ENCODE measurements around the gene KRTAP10-4.
"Not testable (repeated sequence)": the region's sequence is repeated elsewhere in the genome, so short reads cannot be mapped to it uniquely, and the experiment has no call there.

KRTAP10-4 gene

DNA sequence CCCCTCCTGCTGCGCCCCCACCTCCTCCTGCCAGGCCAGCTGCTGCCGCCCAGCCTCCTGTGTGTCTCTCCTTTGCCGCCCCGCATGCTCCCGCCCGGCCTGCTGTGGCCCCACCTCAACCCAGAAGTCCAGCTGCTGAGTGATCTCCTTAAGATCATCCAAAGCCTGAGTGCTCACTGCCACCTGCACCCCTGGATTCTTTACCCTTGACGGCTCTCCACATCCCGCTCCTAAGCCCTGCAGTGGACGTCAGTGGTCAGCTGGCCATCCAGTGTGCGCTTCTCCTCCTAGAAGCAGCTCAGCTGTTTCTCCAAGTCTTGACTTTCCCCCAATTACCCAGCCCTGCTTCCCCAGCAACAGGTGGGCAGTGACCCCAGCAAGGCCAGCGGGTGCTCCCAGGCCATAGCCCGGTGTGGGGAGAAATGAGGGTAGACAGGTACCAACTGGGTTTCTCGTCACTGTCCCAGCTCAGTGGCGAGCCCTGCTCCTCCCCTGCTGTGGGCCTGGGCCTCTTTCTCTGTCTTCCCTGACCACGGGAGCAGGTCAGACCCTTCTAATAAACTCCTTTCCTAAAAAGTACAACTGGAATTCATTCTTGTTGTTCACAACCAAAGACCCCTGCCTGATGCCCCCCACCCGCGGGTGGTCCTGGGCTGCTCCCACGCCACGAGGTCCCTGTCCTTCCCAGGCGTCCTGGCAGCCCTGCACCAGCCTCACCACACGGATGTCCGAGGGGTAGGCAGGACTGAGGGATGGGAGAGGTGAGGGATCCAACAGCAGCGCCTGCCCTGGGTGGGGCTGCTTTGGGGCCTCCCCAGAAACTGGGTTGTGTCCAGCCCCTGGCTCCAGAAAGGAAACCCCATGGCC is 28.3 kb downstream of the KRTAP10-4 start:
- no peak for DNase-seq

DNA sequence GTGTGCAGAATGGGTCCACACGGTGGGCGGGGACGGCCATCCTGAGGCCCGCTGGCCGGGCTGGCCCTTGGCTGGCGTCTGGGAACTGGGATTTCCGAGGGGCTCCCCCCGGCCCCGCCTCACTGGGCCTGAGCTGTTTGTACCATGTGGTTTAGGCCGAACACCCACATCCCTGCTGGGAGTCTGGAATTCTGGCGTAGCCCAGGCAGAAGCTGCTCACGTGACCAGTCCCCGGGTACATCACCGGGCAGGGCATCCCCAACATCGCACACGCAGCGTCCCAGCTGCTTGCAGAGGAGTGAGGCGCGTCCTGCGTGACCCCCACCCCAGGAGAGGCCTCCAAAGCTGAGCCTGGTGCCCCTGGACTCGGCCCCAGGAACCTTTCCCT is 28.9 kb downstream of the KRTAP10-4 start:
- DNase-seq: no peak

DNA sequence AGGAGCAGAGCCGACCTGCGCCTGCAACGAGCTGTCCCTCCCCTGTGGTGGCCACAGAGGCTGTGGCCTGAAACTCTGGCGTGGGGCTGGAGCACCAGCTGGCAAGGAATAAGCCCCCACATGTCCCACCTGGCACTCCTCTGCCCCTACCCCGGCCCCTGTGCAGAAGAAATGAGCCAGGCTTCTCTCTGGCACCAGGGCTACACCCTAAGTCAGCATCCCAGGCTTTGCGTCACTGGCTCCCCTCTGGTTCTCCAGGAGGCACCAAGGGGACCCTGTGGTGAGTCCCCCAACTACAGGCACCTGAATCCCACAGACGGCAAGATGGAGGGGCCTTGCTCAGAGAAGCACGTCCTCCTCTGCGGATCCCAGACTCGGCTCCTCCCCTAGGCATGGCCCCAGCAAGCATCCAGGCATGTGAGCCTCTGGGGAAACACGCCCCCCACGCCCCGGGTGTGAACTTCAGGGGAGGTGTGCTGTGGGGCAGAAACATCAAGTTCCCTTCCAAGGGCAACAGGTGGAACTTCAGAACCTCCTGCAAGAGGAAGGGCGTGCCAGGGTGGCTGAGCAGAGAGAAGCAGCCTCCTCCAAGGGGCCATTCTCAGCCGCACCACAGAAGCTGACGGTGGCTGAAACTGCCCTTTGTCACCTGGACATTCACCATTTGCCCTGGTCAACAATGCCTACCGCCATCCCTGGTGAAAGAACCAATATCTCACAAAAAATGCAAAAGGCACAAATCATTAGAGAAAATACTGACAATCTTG is 29.8 kb downstream of the KRTAP10-4 start:
- no peak for DNase-seq

DNA sequence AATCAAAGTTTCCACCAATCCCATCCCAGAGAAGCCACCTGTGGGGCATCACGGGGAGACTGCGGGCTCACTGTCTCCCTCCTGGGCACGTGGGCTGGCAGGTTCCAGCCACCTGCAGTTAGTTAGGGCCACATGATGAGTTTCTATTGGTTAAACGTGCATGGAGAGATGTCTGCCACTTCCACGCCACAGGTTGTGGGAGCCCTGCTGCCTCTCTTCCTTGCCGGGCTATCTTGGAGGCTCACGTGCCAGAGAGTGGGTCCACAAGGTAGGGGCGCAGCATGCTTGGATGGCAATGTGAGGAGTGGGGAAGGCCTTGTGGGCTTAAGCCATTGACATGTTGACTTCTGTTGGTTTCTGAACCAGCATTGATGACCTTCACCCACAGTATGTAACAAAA is 30.4 kb downstream of the KRTAP10-4 start:
- DNase-seq: no peak

DNA sequence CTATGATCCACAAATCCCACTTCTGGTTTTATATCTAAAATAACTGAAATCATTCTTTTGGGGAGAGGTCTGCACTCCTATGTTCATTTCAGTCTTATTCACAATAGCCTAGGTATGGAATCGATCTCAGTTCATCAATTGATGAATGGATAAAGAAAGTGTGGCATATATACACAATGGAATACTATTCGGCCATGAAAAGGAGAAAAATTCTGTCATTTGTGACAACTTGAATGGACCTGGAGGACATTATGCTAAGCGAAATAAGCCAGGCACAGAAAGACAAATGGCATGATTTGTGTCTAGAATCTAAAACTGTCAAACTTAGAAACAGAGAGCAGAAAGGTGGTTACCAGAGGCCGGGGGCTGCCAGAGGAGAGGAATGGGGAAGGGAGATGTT is 33.0 kb downstream of the KRTAP10-4 start:
- DNase-seq: no peak

DNA sequence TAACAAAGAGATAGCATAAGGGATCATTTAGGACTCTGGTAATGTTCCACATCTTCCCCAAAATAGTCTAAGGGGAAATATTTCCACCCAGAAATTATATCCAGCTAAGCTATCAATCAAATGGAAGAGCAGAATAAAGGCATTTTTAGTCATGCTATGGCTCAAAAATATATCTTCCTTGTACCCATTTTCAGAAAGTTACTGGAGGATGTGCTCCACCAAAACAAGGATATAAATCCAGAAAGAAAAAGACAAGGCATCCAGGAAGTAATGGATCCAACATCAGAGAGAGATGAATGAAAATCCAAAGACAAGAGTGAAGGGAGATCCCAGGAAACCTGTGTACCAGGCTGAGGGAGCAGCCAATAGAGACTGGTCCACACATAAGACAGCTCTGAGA is 35.7 kb downstream of the KRTAP10-4 start:
- no peak for DNase-seq

DNA sequence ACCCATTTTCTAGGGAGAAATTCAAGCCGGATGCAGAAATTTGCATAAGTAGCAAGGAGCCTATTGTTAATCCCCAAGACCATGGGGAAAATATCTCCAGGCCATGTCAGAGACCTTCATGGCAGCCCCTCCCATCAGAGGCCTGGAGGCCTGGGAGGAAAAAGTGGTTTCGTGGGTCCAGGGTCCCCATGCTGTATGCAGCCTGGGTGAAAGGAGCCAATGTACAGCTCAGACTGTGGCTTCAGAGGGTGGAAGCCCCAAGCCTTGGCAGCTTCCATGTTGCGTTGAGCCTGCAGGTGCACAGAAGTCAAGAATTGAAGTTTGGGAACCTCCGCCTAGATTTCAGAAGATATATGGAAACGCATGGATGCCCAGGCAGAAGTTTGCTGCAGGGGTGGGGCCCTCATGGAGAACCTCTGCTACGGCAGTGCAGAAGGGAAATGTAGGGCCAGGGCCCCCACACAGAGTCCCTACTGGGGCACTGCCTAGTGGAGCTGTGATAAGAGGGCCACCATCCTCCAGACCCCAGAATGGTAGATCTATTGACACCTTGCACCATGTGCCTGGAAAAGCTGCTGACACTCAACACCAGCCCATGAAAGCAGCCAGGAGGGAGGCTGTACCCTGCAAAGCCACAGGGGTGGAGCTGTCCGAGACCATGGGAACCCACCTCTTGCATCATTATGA is 36.8 kb downstream of the KRTAP10-4 start:
- not testable (repeated sequence) for DNase-seq

DNA sequence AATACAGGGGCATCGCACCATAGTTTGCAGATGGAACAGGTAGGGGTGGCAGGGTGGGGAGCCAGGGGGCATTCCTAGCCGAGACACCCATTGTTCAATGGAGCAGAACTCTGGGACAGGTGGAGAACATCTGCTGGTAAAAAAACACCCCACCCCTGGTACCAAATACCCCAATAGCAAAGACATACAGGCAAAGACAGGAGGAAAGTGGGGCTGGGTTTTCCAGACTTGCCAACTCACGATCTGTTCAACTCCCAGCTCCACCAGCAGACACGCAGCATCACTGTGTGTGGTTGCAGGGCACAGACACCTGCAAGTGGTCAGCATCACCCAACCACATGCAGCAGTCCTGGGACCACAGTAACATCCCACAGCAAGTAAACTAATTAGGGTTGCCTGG is 38.0 kb downstream of the KRTAP10-4 start:
- DNase-seq: no peak

DNA sequence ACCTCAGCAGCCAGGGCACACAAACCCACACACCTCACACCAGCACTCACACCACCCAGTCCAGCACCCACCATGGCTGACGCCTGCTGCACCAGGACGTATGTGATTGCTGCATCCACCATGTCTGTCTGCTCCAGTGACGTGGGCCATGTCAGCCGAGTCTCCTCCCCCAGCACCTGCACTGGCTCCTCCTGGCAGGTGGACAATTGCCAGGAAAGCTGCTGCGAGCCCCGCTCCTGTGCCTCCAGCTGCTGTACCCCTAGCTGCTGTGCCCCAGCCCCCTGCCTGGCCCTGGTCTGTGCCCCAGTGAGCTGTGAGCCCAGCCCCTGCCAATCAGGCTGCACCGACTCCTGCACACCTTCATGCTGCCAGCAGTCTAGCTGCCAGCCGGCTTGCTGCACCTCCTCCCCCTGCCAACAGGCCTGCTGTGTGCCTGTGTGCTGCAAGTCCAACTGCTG is 38.5 kb downstream of the KRTAP10-4 start, which contains the start of gene KRTAP10-8:
KRTAP10-8 (plus strand) TSS at position 51 of the 458 bp plus-strand sequence; CDS start at position 73, 22 bp downstream.
- no peak for DNase-seq

DNA sequence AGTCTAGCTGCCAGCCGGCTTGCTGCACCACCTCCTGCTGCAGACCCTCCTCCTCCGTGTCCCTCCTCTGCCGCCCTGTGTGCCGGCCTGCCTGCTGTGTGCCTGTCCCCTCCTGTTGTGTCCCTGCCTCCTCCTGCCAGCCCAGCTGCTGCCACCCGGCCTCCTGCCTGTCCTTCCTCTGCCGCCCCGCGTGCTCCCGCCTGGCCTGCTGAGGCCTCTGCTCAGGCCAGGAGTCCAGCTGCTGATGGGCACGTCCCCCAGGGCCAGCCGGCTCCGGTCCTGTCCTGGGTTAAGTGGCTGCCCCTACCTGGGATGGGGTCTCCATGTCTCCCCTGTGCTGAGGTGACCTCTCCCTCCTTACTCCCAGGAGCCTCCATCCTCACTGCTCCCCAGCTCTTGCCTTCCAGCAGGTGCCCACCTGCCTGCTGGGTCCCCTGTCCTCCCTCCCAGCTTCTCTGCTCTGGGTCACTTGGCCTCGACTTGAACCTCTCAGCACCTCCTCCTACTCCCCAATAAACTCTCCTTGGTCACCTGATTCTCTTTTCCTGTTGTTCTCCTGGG is 39.2 kb downstream of the KRTAP10-4 start:
- no peak for DNase-seq

DNA sequence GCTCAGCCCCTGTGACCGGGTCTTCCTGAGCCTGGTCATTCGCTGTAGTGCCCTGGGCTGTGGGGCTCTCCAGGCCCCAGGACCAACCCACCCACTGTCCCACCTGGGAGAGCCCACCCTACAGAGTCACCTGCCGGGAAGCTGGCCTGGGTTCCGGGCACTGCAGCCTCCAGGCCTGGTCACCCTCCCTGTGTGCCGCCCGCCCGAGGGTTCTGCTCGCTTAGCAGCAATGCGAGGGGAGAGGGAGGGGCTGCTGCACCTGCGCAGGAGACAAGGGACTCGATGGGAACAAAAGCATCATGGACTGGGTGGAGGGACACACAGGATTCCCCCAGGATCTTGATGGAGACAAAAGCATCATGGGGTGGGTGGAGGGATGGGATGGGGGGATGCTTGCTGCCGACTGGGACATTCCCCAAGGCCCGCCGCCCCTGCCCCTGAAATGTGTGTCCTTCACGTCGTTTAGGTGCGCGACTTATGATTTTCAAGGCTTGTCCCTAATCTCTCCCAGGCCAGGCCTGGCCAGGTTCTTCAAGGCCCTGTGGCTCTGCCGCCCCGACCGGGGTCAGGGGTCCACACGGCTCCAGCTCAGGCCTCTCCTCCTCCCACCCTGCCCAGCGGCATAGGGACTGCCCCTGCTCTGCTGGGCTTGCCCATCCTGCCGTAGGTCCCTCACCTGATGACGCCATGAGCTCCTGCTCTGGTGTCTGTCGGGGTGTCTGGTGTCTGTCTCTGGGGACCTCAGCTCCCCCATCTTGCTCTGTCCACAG is 40.0 kb downstream of the KRTAP10-4 start:
- no peak for DNase-seq

DNA sequence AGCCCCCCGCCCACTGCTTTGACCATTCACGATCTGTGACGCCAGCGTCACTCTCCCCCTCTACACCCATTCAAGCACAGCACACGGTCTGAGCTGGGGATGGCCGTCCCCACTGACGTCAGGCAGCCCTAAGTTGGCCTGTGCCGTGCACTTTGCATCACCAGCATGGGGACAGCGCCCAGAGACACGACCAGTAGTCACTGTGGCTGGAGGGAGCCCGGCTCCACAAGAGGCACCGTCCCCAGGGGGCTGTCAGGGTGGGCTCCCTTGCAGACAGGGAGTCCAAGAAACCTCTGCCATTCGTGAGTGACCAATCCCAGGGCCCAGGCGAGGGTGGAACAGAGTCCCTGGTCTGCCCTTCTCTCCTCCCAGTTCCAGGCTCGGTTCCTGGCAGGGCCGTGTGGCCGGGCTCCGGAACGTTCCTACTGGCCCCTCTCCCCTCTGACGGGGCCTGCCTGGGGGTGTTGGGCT is 40.7 kb downstream of the KRTAP10-4 start:
- DNase-seq: no peak

DNA sequence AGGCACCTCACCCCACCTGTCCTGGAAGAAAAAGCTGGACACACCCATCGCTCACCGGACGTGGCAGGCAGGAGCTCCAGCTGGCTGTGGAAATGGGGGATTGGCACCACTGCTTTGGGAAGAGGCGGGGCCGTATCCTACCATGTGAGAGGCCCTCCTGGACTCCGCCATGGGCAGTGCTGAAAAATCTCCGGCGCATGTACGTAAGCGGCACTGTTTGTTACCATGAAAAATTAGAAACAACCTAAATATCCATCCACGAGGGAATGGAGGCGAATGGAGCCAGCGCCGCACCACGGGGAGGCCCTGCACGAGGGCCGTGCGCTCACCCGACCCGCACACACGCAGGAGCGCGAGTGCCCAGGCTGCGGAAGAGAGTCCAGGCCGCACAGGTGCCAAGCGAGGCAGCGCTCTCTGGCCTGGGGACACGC is 41.4 kb downstream of the KRTAP10-4 start:
- no peak for DNase-seq

DNA sequence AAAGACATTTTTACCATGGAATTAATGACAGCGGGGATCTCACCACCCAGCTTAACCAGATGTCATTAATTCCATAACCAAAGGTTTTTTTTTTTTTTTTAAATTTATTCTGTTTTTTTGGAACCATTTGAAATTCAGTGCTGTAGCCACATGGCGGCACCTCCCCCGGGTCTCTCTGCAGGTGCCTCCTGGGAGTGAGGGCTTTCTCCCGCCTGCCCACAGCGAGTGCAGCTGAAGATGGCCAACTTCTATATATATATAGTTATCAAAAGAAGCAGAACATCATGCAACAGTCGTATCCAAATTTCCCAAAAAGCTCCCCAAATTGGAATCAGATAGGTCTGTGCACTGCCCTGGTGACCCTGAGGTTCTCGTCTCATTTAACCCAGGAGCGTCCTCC is 41.9 kb downstream of the KRTAP10-4 start:
- DNase-seq: no peak

DNA sequence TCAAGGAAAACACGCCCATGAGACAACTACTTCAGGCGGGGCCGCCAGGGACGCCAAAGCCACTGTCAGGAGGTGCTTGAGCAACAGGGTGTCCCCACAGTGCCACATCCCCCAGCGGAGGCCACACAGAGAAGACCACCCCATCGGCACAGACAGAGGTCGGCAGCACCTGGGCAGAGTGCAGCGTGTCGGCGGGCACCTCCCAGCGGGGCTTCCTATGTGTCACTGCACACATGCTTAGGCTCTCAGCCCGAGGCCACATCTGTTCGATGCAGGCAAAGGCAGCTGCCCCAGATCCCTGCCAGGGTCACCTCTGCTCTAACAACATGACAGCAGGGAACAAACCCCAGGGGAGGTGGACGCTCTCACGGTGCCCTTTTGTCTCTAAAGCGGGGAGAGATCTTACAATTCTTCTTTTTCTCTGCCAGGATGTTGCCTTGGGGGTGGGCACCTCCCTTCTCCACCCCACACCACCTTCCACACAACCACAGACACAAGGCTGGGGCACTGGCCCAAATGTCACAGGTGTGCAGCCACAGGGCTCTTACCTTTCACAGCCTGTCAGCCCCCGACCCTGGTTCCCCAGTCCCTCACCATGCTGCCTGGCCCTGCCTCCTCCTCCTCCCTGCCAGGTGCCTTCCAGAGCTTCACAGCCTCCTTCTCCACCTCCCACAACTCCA is 42.5 kb downstream of the KRTAP10-4 start:
- no peak for DNase-seq

DNA sequence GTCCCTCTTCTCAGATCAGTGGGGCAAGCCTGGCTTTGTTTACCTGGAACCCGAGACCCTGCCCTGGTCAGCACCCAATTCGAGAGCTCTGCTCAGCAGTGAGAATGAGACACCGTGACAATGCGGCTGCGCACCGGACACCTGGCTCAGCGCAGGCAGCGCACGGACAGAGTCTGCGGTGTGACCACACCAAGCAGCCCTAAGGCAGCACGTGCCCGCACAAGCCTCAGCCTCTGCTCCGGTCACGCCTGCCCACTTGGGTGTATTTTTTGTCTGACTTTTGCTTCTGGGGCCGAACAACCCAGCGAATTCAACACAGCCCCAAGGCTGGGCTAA is 43.0 kb downstream of the KRTAP10-4 start:
- DNase-seq: no peak

DNA sequence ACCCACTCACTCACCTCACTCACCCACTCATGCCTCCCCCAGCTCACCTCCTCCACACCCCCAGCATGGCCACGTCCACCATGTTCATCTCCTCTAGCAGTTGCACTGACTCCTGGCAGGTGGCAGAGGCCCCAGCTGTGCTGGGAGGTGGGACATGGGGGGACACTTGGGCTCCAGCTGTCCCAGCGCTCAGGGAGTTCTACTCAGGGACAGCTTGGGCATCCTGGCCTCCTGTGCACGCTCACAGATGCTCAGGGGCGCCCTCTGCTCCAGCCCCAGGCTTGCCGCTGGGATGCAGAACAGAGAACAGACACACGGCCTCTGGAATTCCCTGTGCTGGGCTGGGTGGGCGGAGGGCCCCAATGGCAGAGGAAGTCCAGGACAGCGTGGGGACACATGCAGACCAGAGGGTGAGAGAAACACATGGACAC is 43.6 kb downstream of the KRTAP10-4 start:
- no peak for DNase-seq

DNA sequence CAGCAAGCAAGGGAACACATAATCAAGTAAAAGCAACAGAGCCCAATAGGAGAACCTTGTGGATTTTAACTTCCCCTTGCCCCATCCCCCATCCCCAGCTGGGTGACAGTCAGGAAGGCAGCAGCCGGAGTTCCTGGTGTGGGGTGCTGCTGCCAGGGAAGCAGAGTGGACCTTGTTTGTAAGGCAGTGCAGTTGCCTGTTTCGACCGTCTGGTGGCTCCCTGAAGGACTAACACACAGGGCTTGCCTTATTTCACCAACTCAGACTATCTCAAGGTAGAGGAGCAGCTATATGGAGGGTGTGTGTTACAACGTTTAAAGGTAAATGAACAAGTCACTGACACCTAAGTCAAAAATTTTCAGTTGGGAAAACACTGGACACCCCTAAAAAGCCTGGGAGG is 45.0 kb downstream of the KRTAP10-4 start:
- DNase-seq: no peak

DNA sequence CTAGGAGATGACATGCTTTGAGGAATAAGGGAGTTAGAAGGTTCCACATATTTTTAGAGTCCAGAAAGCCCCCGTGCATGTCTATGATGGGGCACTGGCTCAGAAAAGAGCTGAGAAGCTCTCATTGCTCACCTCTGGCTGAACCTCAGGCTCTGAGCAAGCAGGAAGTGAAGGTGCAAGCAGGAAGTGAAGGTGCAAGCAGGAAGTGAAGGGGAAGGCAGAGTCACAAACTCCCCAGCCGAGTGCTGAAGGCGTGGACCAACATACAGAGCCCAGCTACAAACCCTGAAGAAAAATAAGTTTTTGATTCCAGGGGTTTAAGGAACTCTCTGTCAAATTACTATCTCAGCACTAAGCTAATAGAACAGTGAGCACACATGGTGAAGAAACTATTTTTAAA is 45.4 kb downstream of the KRTAP10-4 start:
- peak; percentile 37 for DNase-seq

DNA sequence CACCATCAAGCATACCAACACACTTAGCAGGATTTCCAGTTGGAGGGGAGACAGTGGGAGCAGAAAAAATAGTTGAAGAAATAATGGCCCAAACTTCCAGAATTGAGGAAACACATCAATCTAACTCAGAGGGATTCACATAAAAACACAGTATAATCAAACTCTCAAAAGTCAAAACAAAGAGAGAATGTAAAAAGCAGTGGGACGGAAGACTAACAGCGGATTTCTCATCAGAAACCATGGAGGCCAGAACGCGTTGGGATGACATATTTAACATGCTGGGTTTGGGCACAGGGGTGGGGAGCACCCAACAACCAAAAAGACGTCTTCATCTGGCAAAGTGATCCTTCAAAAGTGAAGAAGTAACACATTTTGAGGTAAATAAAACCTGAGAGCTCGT is 46.4 kb downstream of the KRTAP10-4 start:
- no peak for DNase-seq

DNA sequence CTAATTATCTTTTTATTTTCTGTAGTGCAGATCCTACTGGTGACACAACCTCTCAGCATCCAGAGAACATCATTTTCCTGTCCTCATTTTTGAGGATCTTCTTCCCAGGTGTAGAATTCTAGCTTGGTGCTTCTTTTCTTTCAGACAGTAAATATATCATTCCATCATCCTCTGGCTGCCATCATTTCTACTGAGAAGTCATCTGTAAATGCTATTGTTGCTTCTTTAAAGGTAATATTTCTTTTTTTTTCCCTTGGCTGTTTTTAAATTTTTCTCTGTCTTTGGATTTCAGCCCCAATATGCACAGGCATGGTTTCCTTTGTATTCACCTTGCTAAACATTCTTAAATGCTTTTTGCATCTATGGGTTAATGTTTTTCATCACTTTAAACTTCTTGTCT is 50.0 kb downstream of the KRTAP10-4 start:
- no peak for DNase-seq

All from T-helper 9 cell (primary cell).